K562 (cell line): ENCODE measurements around the gene PSMD14. TPM values are rescaled to one million over a fixed set of nuclear protein-coding genes. Genes with fewer than 3 reads are reported as not detected.

Experiments
- DIDO1 ChIP-seq: fragments of 450-650 bp; IDR thresholded peaks from 2 replicates; pipeline ENCODE4 v1.6.1; 2016; ENCODE audit warnings: low read depth, missing biosample characterization, missing genetic modification characterization
- E2F3 ChIP-seq: fragments of 250-450 bp; sonication (Bioruptor Pico); IDR thresholded peaks from 2 replicates; pipeline ENCODE4 v1.4.0; 2020; ENCODE audit warnings: mild to moderate bottlenecking
- ELF2 ChIP-seq: fragments of 250-450 bp; sonication (Bioruptor Pico); IDR thresholded peaks from 2 replicates; pipeline ENCODE4 v1.5.0; 2021; ENCODE audit warnings: mild to moderate bottlenecking
- FOXK1 ChIP-seq: sonication (generic); formaldehyde crosslinking; IDR thresholded peaks from 2 replicates; pipeline ENCODE4 v1.8.0; 2022; ENCODE audit warnings: missing genetic modification reagents, mild to moderate bottlenecking, borderline replicate concordance
- GATA2 ChIP-seq: sonication (generic); formaldehyde crosslinking; IDR thresholded peaks from 2 replicates; pipeline ENCODE4 v1.4.0; 2020; ENCODE audit warnings: mild to moderate bottlenecking, missing genetic modification reagents
- HDAC1 ChIP-seq, 2 experiments: fragments of 450-650 bp; IDR thresholded peaks; 2 replicates each; pipeline ENCODE4 v1.6.1; 2016 to 2017; ENCODE audit warnings: inconsistent platforms in 1 of 2, mild to moderate bottlenecking in 1 of 2, moderate library complexity in 1 of 2
- HMGN3 ChIP-seq: IDR thresholded peaks from 2 replicates; pipeline ENCODE4 v1.6.1; 2011; ENCODE audit warnings: borderline replicate concordance, low read depth, mild to moderate bottlenecking, mixed read lengths, low read length; ENCODE audit not compliant: insufficient read length; ENCODE audit errors: extremely low read depth
- JUND ChIP-seq, 2 experiments: IDR thresholded peaks; 2 replicates in 1 of 2; 3 replicates in 1 of 2; pipeline ENCODE4 v1.6.1; 2011; ENCODE audit warnings: borderline replicate concordance in 2 of 2, low read depth in 2 of 2, low read length in 2 of 2, improper control_type of control experiment in 1 of 2, missing biosample characterization in 1 of 2, missing genetic modification characterization in 1 of 2, missing genetic modification reagents in 1 of 2
- MTA3 ChIP-seq: fragments of 450-650 bp; formaldehyde crosslinking; IDR thresholded peaks from 2 replicates; pipeline ENCODE4 v1.6.1; 2017; ENCODE audit warnings: mild to moderate bottlenecking, borderline replicate concordance
- NBN ChIP-seq: fragments of 450-650 bp; IDR thresholded peaks from 2 replicates; pipeline ENCODE4 v1.6.1; 2016; ENCODE audit warnings: low read depth, mild to moderate bottlenecking
- OTX1 ChIP-seq: fragments of 450-650 bp; formaldehyde crosslinking; IDR thresholded peaks from 2 replicates; pipeline ENCODE4 v1.4.0; 2022; ENCODE audit warnings: mild to moderate bottlenecking
- RNF2 ChIP-seq: sonication (generic); IDR thresholded peaks from 2 replicates; pipeline ENCODE4 v1.6.1; 2016
- SIN3B ChIP-seq: fragments of 450-650 bp; IDR thresholded peaks from 2 replicates; pipeline ENCODE4 v1.6.1; 2017; ENCODE audit warnings: low read depth, mild to moderate bottlenecking, moderate library complexity
- SMAD4 ChIP-seq: fragments of 250-450 bp; sonication (Bioruptor Pico); conservative IDR thresholded peaks from 2 replicates; pipeline ENCODE4 v1.8.0; 2021; ENCODE audit warnings: inconsistent platforms, mild to moderate bottlenecking, moderate library complexity
- SP1 ChIP-seq: sonication (generic); formaldehyde crosslinking; IDR thresholded peaks from 2 replicates; pipeline ENCODE4 v1.8.1; 2022; ENCODE audit warnings: mild to moderate bottlenecking, missing genetic modification reagents
- SRSF1 ChIP-seq: fragments of 200-400 bp; formaldehyde crosslinking; IDR thresholded peaks from 2 replicates; pipeline ENCODE4 v1.6.1; 2017; ENCODE audit warnings: mild to moderate bottlenecking, low read depth, low read length, moderate library complexity
- TCF7 ChIP-seq: sonication (generic); IDR thresholded peaks from 2 replicates; pipeline ENCODE4 v1.6.1; 2016; ENCODE audit warnings: antibody characterized with exemption, borderline replicate concordance
- TOE1 ChIP-seq, 2 experiments: fragments of 450-650 bp in 1 of 2; sonication (generic) in 1 of 2; formaldehyde crosslinking in 1 of 2; IDR thresholded peaks; 2 replicates each; pipeline versions ENCODE4 v1.7.1 to v1.8.0; 2016 to 2022; ENCODE audit warnings: borderline replicate concordance in 2 of 2, mild to moderate bottlenecking in 2 of 2, antibody characterized with exemption in 1 of 2, inconsistent platforms in 1 of 2, low read depth in 1 of 2, missing genetic modification reagents in 1 of 2, moderate library complexity in 1 of 2
- ZKSCAN3 ChIP-seq: fragments of 250-450 bp; sonication (Bioruptor Pico); IDR thresholded peaks from 2 replicates; pipeline ENCODE4 v1.4.0; 2020
- ZNF12 ChIP-seq: sonication (generic); formaldehyde crosslinking; IDR thresholded peaks from 2 replicates; pipeline ENCODE4 v1.4.0; 2020; ENCODE audit warnings: mild to moderate bottlenecking, missing genetic modification reagents
- ZNF76 ChIP-seq: fragments of 250-450 bp; sonication (Bioruptor Pico); IDR thresholded peaks from 2 replicates; pipeline ENCODE4 v1.4.0; 2020; ENCODE audit warnings: mild to moderate bottlenecking, moderate library complexity, borderline replicate concordance
- ZNF780A ChIP-seq: fragments of 250-450 bp; sonication (Bioruptor Pico); IDR thresholded peaks from 2 replicates; pipeline ENCODE4 v1.5.0; 2021; ENCODE audit warnings: mild to moderate bottlenecking
- polyA plus RNA-seq, 8 experiments: library from polyadenylated mRNA; depleted of rRNA in 4 of 8; stranded (reverse) in 5 of 8; unstranded in 3 of 8; fragments of >200 nt; fragmentation: Nextera tagmentation in 2 of 8; fragmentation: Illumina TruSeq in 1 of 8; extraction: Ambion mirVana in 2 of 8; extraction: Trizol in 1 of 8; gene quantifications; 2 replicates each; pipeline versions ENCODE4 v1.2.1 to v1.2.3, GENCODE V29; 2011 to 2014; ENCODE audit warnings: inconsistent platforms in 1 of 8, missing spikeins in 1 of 8
- total RNA-seq, 7 experiments: library from RNA; depleted of rRNA in 6 of 7; stranded (reverse); fragments of >200 nt in 6 of 7; fragmentation: Illumina TruSeq in 2 of 7; extraction: Trizol in 2 of 7; gene quantifications; 2 replicates each; pipeline versions ENCODE4 v1.2.1 to v1.2.3, GENCODE V29; 2011 to 2021; ENCODE audit warnings: low replicate concordance in 1 of 7
- TF ChIP-seq, protein P1 (sequence below): sonication (generic); formaldehyde crosslinking; IDR thresholded peaks from 2 replicates; pipeline ENCODE4 v1.8.0; 2022; ENCODE audit warnings: missing genetic modification reagents, mild to moderate bottlenecking, moderate library complexity, borderline replicate concordance
- TF ChIP-seq, protein P2 (sequence below): fragments of 450-650 bp; formaldehyde crosslinking; IDR thresholded peaks from 2 replicates; pipeline ENCODE4 v1.4.0; 2022; ENCODE audit warnings: missing genetic modification characterization
- TF ChIP-seq, protein P3 (sequence below): fragments of 450-650 bp; formaldehyde crosslinking; IDR thresholded peaks from 2 replicates; pipeline ENCODE4 v1.4.0; 2020; ENCODE audit warnings: mild to moderate bottlenecking

PSMD14 gene
- total and polyA plus RNA-seq, 9 of the 15 experiments (the other 6 are each of a cell fraction or from before 2014, with no cell fraction given): 151 to 515 (median 228) TPM

DNA sequence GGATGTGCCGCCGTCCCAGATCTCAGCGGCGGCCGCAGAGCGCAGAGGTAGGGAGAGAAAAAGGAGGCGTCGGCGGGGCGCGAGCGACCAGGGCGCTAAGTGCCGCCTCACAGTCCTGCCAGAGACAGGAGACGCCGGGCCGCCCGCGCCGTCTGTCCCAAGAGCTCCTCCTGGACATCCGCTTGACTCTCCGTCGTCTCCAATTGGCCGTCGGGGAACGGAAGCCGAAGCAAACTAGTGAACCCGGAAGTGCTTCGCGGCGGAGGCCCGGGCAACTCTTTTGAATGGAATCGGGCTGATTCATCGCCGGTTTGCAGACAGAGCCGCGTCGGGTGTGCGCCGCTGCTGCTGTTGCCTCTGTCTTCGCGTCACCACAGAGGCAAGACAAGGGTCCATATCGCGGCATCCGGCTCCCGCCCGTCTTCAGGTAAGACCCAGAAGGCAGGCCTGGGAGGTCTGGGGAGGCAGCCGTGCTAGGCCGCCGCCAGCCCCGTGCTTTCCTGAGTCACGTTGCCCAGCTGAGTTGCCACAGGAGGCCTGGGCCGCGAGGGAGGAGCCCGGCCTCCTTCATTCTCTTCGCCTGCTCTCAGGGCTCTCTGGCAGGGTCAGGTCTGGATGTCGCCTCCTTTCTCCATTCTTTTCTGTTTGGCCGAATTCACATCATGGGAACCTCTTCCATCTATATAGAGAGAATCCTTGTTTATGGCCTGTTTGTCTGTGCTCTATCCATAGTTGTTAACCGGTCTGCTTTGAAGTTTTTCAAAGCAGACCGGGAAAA, at the start of gene PSMD14 (continued):
- TF ChIP-seq, protein P1, sequence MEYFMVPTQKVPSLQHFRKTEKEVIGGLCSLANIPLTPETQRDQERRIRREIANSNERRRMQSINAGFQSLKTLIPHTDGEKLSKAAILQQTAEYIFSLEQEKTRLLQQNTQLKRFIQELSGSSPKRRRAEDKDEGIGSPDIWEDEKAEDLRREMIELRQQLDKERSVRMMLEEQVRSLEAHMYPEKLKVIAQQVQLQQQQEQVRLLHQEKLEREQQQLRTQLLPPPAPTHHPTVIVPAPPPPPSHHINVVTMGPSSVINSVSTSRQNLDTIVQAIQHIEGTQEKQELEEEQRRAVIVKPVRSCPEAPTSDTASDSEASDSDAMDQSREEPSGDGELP (CRISPR knock-in tag): peak; percentile 98
- no peak for TF ChIP-seq ZKSCAN3
- 0 out of 2 replicates have a peak, but pooled peaks have one; percentile 3 for TF ChIP-seq E2F3
- peak; percentile 64 for TF ChIP-seq NBN
- 0 out of 2 replicates have a peak, but pooled peaks have one; percentile 76 for TF ChIP-seq SRSF1
- TF ChIP-seq FOXK1 (CRISPR knock-in tag): peak; percentile 82
- TF ChIP-seq SIN3B: peak; percentile 75; the same call in 1 of the 2 replicates
- peak; percentile 91 for TF ChIP-seq SMAD4
- no peak for TF ChIP-seq GATA2 (CRISPR knock-in tag)
- peak; percentile 50; the same call in 1 of the 2 replicates for TF ChIP-seq OTX1 (CRISPR knock-in tag)
- TF ChIP-seq TOE1 (IDR thresholded peaks at IDR 0.05; ENCODE audit: borderline replicate concordance): peak; percentile 82; the same call in 1 of the 2 replicates
- TF ChIP-seq TOE1 (CRISPR knock-in tag; IDR thresholded peaks at IDR 0.05; ENCODE audit: borderline replicate concordance, low read depth): no peak
- peak; percentile 78 for TF ChIP-seq HMGN3
- TF ChIP-seq, protein P2, sequence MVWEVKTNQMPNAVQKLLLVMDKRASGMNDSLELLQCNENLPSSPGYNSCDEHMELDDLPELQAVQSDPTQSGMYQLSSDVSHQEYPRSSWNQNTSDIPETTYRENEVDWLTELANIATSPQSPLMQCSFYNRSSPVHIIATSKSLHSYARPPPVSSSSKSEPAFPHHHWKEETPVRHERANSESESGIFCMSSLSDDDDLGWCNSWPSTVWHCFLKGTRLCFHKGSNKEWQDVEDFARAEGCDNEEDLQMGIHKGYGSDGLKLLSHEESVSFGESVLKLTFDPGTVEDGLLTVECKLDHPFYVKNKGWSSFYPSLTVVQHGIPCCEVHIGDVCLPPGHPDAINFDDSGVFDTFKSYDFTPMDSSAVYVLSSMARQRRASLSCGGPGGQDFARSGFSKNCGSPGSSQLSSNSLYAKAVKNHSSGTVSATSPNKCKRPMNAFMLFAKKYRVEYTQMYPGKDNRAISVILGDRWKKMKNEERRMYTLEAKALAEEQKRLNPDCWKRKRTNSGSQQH: peak; percentile 91
- peak; percentile 38 to 99; a peak in 2 of 4 replicates for TF ChIP-seq HDAC1 (IDR thresholded peaks at IDR 0.05)
- peak; percentile 92 for TF ChIP-seq ELF2
- TF ChIP-seq JUND (IDR thresholded peaks at IDR 0.05; ENCODE audit: borderline replicate concordance, low read depth, low read length): peak; percentile 78
- TF ChIP-seq JUND (tag; IDR thresholded peaks at IDR 0.05; ENCODE audit: borderline replicate concordance, low read depth, low read length): peak; percentile 78; the same call in 1 of the 3 replicates
- TF ChIP-seq SP1 (CRISPR knock-in tag): peak; percentile 69
- peak; percentile 79; the same call in 1 of the 2 replicates for TF ChIP-seq DIDO1 (tag)
- no peak for TF ChIP-seq ZNF780A (CRISPR knock-in tag)
- TF ChIP-seq, protein P3, sequence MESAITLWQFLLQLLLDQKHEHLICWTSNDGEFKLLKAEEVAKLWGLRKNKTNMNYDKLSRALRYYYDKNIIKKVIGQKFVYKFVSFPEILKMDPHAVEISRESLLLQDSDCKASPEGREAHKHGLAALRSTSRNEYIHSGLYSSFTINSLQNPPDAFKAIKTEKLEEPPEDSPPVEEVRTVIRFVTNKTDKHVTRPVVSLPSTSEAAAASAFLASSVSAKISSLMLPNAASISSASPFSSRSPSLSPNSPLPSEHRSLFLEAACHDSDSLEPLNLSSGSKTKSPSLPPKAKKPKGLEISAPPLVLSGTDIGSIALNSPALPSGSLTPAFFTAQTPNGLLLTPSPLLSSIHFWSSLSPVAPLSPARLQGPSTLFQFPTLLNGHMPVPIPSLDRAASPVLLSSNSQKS (CRISPR knock-in tag): no peak
- peak; percentile 75 for TF ChIP-seq TCF7
- TF ChIP-seq ZNF76: 0 out of 2 replicates have a peak, but pooled peaks have one; percentile 33
- peak; percentile 94 for TF ChIP-seq MTA3
- TF ChIP-seq RNF2: 0 out of 2 replicates have a peak, but pooled peaks have one; percentile 54
- TF ChIP-seq ZNF12 (CRISPR knock-in tag): peak; percentile 82
